HepG2 (cell line): ENCODE data around the gene TIAM2. TPM values are rescaled to one million over a fixed set of nuclear protein-coding genes. Genes with fewer than 3 reads are reported as not detected.

Experiments used
- ARID2 ChIP-seq: sonication (generic); formaldehyde crosslinking; IDR thresholded peaks from 2 replicates; pipeline ENCODE4 v1.8.1; 2022; ENCODE audit warnings: mild to moderate bottlenecking, missing genetic modification reagents, borderline replicate concordance
- FOXK1 ChIP-seq: sonication (generic); formaldehyde crosslinking; IDR thresholded peaks from 2 replicates; pipeline ENCODE4 v1.4.0; 2020; ENCODE audit warnings: low read depth, missing genetic modification reagents, borderline replicate concordance
- GABPA ChIP-seq, 2 experiments: IDR thresholded peaks; 2 replicates each; pipeline ENCODE4 v1.6.1; 2011 to 2016; ENCODE audit warnings: low read depth in 2 of 2, low read length in 1 of 2, missing biosample characterization in 1 of 2, missing genetic modification characterization in 1 of 2
- IKZF5 ChIP-seq: IDR thresholded peaks from 2 replicates; pipeline ENCODE4 v1.6.1; 2018; ENCODE audit warnings: missing genetic modification reagents, mild to moderate bottlenecking, missing compliant biosample characterization
- NR0B2 ChIP-seq: sonication (generic); formaldehyde crosslinking; IDR thresholded peaks from 2 replicates; pipeline ENCODE4 v1.4.0; 2020; ENCODE audit warnings: mild to moderate bottlenecking, missing genetic modification reagents
- PCBP2 ChIP-seq: fragments of 200-400 bp; formaldehyde crosslinking; optimal IDR thresholded peaks from 2 replicates; pipeline ENCODE3; 2018; ENCODE audit warnings: low read length, low read depth; ENCODE audit not compliant: poor library complexity, severe bottlenecking
- PITX1 ChIP-seq: sonication (generic); formaldehyde crosslinking; IDR thresholded peaks from 2 replicates; pipeline ENCODE4 v1.5.1; 2020; ENCODE audit warnings: mild to moderate bottlenecking, missing genetic modification reagents
- SCMH1 ChIP-seq: sonication (generic); formaldehyde crosslinking; IDR thresholded peaks from 2 replicates; pipeline ENCODE4 v1.9.0; 2021; ENCODE audit warnings: missing genetic modification reagents, mild to moderate bottlenecking, borderline replicate concordance
- TBL1XR1 ChIP-seq: fragments of 150-350 bp; IDR thresholded peaks from 2 replicates; pipeline ENCODE4 v1.6.1; 2014; ENCODE audit warnings: borderline replicate concordance, low read length; ENCODE audit not compliant: partially characterized antibody
- TCF7L2 ChIP-seq: IDR thresholded peaks from 2 replicates; pipeline ENCODE4 v1.6.1; 2011; ENCODE audit warnings: mild to moderate bottlenecking, low read depth, low read length, moderate library complexity
- THAP9 ChIP-seq: sonication (generic); formaldehyde crosslinking; IDR thresholded peaks from 2 replicates; pipeline ENCODE4; 2020; ENCODE audit warnings: missing genetic modification reagents, mild to moderate bottlenecking, borderline replicate concordance
- ZFY ChIP-seq: sonication (generic); formaldehyde crosslinking; IDR thresholded peaks from 2 replicates; pipeline ENCODE4 v1.4.0; 2020; ENCODE audit warnings: missing genetic modification reagents
- ZNF24 ChIP-seq: fragments of 450-650 bp; IDR thresholded peaks from 2 replicates; pipeline ENCODE4 v1.6.1; 2017; ENCODE audit warnings: antibody characterized with exemption, mild to moderate bottlenecking
- ZNF280B ChIP-seq: sonication (generic); formaldehyde crosslinking; IDR thresholded peaks from 2 replicates; pipeline ENCODE4 v1.5.0; 2020; ENCODE audit warnings: missing genetic modification reagents, mild to moderate bottlenecking, borderline replicate concordance
- ZNF614 ChIP-seq: IDR thresholded peaks from 2 replicates; pipeline ENCODE4 v1.6.1; 2018; ENCODE audit warnings: missing biosample characterization, missing genetic modification reagents, inconsistent platforms, borderline replicate concordance
- ZSCAN21 ChIP-seq: sonication (generic); formaldehyde crosslinking; IDR thresholded peaks from 2 replicates; pipeline ENCODE4 v1.8.0; 2022; ENCODE audit warnings: mild to moderate bottlenecking, missing genetic modification reagents, moderate library complexity, borderline replicate concordance
- polyA plus RNA-seq, 8 experiments: library from polyadenylated mRNA; depleted of rRNA in 3 of 8; stranded (reverse) in 7 of 8; unstranded in 1 of 8; fragments of >200 nt; fragmentation: Illumina TruSeq in 4 of 8; extraction: Trizol in 4 of 8; gene quantifications; 2 replicates each; pipeline versions ENCODE4 v1.2.1 to v1.2.3, GENCODE V29; 2011 to 2016; ENCODE audit warnings: low read depth in 4 of 8, missing spikeins in 1 of 8, mixed read lengths in 1 of 8; ENCODE audit not compliant: insufficient read depth in 1 of 8
- total RNA-seq, 5 experiments: library from RNA; depleted of rRNA; stranded (reverse); fragments of >200 nt; fragmentation: Illumina TruSeq; extraction: Trizol; gene quantifications; 2 replicates each; pipeline ENCODE4 v1.2.3, GENCODE V29; 2016; ENCODE audit warnings: low read depth in 1 of 5
- TF ChIP-seq, protein P1 (sequence below), 2 experiments: sonication (generic) in 1 of 2; formaldehyde crosslinking in 1 of 2; IDR thresholded peaks; 2 replicates each; pipeline versions ENCODE4 v1.4.0 to v1.6.1; 2016 to 2020; ENCODE audit warnings: borderline replicate concordance in 1 of 2, low read depth in 1 of 2, mild to moderate bottlenecking in 1 of 2, missing genetic modification reagents in 1 of 2

TIAM2 gene
- total and polyA plus RNA-seq, 2 of the 13 experiments (the other 11 are each of a cell fraction or from before 2014, with no cell fraction given) = 4.1 to 4.5 TPM

GRCh38 chr6:154960299-154960843 lies 34.7 kb upstream of the TIAM2 start (continued):
- TF ChIP-seq, protein P1, sequence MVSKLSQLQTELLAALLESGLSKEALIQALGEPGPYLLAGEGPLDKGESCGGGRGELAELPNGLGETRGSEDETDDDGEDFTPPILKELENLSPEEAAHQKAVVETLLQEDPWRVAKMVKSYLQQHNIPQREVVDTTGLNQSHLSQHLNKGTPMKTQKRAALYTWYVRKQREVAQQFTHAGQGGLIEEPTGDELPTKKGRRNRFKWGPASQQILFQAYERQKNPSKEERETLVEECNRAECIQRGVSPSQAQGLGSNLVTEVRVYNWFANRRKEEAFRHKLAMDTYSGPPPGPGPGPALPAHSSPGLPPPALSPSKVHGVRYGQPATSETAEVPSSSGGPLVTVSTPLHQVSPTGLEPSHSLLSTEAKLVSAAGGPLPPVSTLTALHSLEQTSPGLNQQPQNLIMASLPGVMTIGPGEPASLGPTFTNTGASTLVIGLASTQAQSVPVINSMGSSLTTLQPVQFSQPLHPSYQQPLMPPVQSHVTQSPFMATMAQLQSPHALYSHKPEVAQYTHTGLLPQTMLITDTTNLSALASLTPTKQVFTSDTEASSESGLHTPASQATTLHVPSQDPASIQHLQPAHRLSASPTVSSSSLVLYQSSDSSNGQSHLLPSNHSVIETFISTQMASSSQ (IDR thresholded peaks at IDR 0.05; ENCODE audit: low read depth) = peak; percentile 53; the same call in 1 of the 2 replicates
- TF ChIP-seq, protein P1 (CRISPR knock-in tag; IDR thresholded peaks at IDR 0.05; ENCODE audit: borderline replicate concordance) = peak; percentile 82
- TF ChIP-seq FOXK1 = peak; percentile 23; the same call in 1 of the 2 replicates
- peak; percentile 86 for TF ChIP-seq ZNF614
- TF ChIP-seq ZSCAN21 (CRISPR knock-in tag) = peak; percentile 73; the same call in 1 of the 2 replicates
- no peak for TF ChIP-seq TBL1XR1
- 0 out of 2 replicates have a peak, but pooled peaks have one; percentile 73 for TF ChIP-seq NR0B2
- TF ChIP-seq TCF7L2 = no peak
- TF ChIP-seq SCMH1 (CRISPR knock-in tag) = no peak
- peak; percentile 41; the same call in 1 of the 2 replicates for TF ChIP-seq ZFY (CRISPR knock-in tag)
- TF ChIP-seq IKZF5 (CRISPR knock-in tag) = peak; percentile 90
- TF ChIP-seq PITX1 (CRISPR knock-in tag) = peak; percentile 78
- peak; percentile 94 for TF ChIP-seq ZNF280B (CRISPR knock-in tag)
- no peak for TF ChIP-seq ARID2
- no peak for TF ChIP-seq ZNF24
- no peak for TF ChIP-seq GABPA (IDR thresholded peaks at IDR 0.05; ENCODE audit: low read depth, low read length)
- TF ChIP-seq GABPA (CRISPR knock-in tag; IDR thresholded peaks at IDR 0.05; ENCODE audit: low read depth) = no peak
- peak; percentile 74; the same call in 1 of the 2 replicates for TF ChIP-seq THAP9 (CRISPR knock-in tag)
- no peak for TF ChIP-seq PCBP2
